ENCODE data around the gene IGF1.

Gene IGF1

DNA sequence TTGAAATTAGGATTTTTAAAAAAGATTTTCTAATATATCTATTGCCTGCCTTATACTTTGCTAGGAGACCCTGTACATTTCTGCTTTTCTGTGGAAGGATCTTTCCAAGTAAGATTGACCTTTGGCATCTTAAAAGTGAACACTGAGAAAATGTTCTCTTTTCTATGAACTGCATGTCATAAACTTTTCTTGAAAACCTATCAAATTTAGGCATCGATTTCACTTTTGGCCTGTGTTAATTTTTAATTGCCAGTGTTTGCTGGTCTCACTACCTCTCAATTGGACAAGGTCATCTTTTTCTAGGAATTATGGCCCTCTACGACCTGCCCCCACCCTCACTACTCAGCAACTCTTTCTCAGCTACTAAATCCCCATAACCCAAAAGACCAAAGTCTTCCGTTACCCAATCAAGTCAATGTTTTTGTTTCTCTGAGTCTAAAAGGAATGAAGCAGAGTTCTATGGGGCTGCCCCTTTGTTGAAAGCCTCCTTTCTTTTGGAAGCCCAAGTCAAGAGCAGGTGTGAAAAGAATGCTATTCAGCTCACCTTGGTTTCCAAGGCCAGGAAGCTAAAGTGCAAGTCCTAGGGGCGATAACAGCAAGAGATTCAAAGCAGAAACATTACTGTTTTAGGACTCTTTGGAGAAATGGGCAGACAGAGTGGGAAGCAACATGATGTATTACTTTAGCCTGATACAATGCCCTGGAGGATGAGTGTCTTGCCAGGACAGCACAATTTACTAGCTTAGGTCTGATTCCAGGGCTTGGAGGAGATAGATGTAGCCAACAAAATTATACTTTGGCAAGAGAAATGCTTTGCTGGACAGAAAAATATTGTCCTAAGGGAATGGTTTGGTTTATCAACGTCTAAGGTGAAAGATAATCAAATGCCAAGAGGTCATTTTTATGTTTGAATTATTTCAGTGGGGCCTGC, 55.0 kb downstream of the IGF1 start:
- DNase-seq: no peak

DNA sequence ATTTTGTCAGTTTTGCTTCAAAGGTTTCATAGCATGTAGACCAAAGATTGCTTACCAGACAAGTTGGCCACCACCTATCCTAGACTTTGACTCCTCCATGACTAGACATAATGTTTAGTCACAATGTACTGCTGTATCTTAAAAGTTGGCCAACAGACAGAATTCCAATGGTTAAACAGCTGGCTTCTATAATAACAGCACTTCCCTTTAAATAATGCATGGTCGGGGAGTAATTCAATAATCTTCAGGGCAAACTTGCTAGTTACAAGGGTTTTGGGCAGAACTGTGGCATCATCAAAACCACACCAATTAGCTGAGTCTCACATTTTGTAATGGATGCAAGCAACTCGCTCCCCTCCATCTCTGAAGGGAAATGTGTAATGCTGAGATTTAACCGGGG, 56.9 kb downstream of the IGF1 start:
- DNase-seq: no peak

DNA sequence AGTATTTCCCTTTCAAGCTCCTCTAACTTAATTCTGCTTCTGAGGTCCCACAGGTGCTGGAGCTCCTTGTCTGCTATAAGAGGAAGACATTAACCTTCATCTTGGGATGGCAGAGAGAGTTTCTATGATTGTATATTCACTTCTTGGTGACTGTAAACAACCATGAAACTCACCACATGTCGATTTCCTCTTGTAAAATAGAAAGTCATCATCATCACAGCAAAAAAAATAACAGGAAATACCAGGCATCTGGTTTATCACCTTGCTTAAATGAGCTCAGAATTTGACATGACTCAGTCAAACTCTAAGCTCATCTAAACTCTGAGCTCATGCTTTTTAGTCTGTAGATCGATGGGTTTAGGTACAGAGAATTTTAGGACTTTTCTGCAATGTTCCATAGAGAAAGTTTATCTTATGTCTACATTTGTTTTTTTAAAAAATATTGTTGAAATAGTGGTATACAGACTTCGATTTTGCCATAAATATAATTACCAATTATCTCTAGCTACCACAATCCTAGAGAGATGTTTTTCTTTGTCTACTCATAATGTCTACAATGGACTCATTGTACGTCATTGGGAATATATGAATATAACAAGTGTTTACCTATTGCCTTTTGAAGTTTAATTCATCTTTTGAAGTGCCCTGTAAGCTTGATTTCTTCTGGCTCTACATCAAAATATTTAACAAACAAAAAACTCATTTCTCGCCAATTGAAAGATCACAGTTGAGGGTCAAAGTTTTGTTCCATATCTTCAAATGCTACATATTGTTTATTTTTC, 58.4 kb downstream of the IGF1 start:
- no peak for DNase-seq

- no peak for DNase-seq
These were observed 61.1 kb downstream of the IGF1 start for GRCh38 chr12:102419094-102419764.

- DNase-seq: no peak
These were observed 63.3 kb downstream of the IGF1 start for GRCh38 chr12:102417055-102417454.

DNA sequence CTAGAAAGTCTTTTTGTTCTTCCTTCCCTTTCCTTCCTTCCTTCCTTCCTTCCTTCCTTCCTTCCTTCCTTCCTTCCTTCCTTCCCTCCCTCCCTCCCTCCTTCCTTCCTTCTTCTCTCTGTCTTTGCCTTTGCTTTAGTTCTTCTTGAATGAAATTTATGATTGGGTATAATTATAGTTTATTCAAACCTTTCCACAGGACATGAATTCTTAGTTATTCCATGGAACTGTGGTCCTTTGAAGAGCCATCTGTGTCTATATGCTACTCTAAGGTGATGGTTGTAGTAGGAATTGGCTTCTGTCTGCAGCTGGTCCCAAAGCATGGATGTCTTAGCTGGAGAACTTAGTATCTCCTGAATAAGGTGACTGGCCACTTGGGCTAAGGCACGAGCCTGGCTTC, 64.8 kb downstream of the IGF1 start:
- DNase-seq: no peak

GRCh38 chr12:102413396-102413795, 67.0 kb downstream of the IGF1 start:
- no peak for DNase-seq

DNA sequence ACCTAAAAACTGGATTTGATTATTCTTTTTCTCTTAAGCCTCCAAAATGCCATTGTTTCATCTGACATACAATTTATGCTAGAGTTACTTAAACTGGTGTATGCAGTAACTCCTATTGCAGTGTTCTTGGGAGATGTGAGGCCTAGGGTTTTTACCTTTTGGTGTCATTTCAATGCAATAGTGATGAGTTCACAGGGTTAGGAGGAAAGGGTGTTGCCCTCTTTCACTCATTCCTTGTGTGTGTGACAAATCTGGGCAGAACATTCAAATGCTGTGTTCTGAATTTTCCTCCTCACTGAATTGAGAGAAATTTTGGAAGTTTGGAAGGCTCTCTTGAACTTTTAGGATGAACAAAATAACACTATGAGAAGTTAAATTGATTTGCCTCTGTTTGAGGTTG, 69.9 kb downstream of the IGF1 start:
- no peak for DNase-seq

DNA sequence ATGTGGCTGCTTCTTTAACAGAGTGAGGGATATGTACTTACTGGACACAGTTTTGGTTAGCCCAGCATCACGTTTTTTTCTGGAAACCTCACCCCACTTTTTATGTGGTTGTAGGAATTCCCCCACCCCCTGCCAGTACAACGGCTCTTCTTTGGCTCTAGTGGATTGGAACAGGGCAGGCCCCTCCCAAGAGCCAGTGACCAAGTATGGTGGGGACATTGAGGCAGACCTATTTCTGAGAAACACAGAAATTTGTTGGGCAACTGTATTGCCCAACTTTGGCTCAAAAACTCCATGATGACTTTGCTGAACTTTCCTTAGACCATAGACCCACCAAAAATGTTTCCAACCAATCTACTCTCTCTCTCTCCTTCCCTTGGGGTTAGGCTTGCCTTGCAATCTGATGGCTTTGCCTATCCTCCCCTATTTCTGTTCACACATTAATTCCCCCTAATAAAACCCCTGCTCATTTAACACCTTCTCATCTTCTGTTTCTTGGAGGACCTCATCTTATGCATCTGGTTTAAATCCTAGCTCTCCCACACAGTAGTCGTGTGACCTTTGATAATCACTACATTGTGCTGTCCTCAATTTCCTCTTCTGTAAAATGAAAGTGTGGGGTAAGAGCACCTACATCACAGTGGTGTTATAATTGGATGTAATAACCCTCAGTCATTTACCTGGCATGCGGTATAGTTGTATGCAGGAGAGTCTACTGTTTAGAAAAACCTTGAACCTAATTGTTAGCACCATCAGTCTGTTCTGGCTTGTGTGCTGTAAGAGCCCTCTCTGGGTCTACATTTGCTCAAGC, 71.7 kb downstream of the IGF1 start:
- no peak for DNase-seq

DNA sequence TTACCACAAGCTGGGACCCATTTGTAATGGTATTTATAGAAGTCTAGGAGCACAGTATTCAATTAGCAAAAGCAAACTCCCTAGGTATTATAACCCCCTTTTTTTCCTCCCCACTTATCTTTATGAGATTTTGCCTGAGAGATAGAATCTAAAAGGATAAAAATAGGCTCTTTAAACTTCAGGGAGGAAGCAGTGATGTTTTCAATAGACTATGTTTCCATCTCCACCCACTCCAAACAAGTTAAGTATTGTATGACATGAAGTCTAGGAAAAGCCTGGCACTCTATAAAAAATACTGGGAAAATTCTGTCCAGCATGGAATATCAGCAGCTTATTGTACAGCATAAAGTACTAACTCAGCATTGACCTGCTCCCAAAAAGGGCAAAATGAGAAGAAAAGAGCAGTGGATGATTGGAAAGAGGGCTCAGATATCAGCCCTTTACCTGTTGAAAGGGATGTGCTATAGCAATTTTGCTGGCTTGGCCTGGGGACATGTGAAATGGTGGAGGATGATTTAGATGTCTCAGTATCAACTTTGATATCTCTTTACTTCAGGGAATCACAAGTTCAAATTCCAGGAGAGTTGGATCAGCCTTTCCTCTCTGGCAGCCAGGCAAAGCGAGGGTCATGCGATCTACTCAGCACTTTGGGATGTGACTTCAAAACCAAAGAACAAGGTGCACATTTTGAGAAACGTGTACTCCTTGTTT, 72.4 kb downstream of the IGF1 start:
- DNase-seq: no peak

DNA sequence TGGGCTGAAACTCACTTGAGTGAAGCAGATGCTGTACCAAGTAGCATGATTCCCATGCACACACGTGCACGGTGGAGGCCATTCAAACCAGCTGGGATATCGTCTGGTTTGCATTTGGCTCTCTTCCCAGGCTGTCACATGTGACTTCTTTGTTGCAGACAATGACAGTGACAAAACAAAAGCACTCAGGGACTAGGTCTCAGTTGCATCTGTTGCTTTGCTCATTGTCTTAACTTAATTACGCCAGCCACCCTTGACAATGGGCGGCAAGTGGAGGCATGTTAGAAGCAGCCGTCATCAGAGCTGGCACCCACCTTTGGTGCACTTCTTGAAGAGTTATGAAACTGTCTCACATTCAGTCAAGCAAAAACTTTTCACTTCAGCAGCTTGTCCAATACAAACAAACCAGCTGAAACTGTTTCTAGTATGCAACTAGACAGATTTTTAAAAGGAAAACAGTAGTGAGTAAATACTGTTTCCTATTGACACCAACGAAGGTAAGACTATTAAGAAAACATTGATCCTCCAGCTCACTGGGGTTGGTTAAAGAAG, 74.3 kb downstream of the IGF1 start:
- DNase-seq: peak; percentile 6

DNA sequence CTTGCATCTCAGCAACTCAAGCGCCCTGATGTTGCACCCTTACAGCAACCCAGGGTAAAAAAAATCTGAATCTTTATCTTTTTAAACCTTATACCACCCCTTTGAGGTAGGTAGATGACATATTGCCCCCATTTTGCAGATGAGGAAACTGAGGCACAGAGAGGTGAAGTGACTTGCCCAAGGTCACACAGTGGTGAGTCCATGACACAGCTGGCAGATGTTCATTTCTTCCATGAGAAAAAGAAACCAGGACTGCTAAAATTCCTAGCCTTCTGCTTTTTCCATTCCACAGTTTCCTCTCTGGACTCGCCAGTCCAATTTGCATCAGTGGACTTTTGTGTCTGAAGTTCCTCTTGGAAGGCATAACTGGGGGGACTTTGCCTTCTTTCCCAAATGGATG, 79.3 kb downstream of the IGF1 start:
- no peak for DNase-seq

DNA sequence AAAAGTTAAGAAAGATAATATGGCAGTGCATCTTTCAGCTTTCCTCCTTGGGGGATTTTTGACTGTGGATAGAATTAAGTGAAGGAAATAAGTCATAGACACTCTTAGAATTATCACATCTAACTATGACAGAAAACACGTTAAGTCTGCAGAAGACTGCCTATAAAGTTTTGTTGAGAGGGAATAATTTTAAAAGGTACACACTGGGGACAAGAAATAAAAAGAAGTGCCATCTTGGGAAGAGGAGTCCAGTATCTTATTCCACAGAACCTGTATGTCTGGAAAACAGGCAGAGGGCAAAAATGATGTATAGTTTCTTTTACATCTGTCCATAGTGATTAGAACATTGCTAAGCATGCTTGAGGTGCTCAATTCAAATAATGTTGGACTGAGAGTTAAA, 80.7 kb downstream of the IGF1 start:
- DNase-seq: no peak

GRCh38 chr12:102396276-102396675, 84.1 kb downstream of the IGF1 start:
- no peak for DNase-seq

- no peak for DNase-seq
These were observed 86.2 kb downstream of the IGF1 start for GRCh38 chr12:102394200-102394599.

- no peak for DNase-seq
These were observed 90.3 kb downstream of the IGF1 start for GRCh38 chr12:102390068-102390467.

GRCh38 chr12:102388469-102388868, 91.9 kb downstream of the IGF1 start:
- no peak for DNase-seq

GRCh38 chr12:102385343-102385742, 95.0 kb downstream of the IGF1 start:
- no peak for DNase-seq

DNA sequence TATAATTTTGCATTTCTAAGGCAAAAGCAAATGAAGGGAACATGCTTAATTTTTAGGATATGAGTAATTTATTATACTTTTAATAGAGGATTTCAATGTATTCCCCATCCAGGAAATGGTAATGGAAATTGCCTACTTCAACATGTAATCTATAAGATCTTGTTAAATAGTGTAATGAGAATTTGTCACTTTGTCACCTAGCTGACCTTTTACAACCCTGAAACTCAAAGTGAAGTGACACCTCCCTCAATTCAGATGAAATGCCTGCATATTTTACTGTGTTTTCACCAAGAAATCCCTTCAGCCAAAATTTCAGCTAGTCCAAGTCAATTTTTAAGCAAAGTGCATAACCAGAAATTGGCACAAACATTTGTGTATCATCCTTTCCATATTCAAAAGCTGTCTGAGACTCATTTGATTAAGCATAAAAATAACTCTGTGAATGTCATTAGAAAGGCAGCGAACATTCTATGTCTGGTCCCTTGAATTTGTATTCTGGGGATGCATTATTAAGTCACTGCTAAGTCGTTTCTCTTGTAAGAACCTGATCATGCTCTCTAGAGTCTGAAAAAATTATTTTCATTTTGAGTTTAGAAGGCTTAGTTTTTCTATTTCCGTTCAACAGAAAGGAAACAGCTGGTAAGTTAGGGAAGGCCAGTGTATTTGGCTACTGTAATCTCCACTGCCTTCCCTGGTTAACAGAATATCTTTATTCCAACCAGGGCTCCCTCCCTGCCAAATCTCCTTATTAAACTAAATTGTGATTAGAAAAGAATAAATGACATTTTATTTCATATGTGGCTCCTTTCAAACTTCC, 100.8 kb downstream of the IGF1 start:
- no peak for DNase-seq

- DNase-seq: no peak
These were observed 103.6 kb downstream of the IGF1 start for GRCh38 chr12:102376781-102377180.
